Measurements from ENCODE around the gene ADIPOR2.
"Not testable (repeated sequence)": the region's sequence is repeated elsewhere in the genome, so short reads cannot be mapped to it uniquely, and the experiment has no call there.

ADIPOR2 gene

DNA sequence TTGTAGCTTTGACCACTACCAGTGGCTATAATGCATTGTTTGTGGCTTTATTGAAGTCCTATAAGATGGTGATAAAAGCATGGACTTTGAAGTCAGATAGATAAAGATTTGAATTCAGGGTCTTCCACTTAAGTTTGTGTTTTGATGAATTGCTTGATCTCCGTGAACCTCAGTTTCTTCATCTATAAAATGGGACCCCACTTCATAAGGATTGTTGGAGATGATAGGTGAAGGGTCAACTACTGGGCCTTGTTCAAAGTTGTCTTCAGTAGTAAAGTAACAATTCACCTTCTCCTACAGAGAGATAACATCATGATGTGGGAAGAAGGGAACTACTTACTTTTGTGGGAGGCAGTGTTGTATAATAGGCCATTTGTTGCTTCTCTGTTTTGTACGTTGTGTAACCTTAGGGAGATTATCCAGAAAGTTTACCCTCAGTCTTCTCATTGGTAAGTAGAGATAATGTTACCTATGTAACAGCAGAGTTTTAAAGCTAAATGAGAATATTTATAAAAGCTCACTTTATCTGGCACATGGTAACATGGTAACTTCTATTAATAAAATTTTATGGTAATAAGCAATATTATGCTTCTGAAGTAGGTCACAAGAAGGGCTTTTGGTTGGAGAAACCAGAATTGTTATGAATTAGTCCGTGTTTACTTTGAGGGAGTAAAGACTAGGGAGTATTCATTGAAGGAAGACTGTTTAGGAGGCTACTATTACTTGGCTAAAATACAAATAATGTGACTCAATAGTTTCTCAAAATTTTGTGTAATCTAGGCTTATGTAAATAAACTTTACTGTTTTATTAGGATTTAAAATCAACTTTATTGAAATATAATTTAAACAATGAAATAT, 15.1 kb downstream of the ADIPOR2 start:
- TF ChIP-seq, protein P1, sequence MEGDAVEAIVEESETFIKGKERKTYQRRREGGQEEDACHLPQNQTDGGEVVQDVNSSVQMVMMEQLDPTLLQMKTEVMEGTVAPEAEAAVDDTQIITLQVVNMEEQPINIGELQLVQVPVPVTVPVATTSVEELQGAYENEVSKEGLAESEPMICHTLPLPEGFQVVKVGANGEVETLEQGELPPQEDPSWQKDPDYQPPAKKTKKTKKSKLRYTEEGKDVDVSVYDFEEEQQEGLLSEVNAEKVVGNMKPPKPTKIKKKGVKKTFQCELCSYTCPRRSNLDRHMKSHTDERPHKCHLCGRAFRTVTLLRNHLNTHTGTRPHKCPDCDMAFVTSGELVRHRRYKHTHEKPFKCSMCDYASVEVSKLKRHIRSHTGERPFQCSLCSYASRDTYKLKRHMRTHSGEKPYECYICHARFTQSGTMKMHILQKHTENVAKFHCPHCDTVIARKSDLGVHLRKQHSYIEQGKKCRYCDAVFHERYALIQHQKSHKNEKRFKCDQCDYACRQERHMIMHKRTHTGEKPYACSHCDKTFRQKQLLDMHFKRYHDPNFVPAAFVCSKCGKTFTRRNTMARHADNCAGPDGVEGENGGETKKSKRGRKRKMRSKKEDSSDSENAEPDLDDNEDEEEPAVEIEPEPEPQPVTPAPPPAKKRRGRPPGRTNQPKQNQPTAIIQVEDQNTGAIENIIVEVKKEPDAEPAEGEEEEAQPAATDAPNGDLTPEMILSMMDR (IDR thresholded peaks at IDR 0.05; ENCODE audit: low read depth, low read length) = no peak
- H3K4me3 ChIP-seq (ENCODE audit: low read depth, low read length) = no peak overlapping the region

- TF ChIP-seq, protein P1 (IDR thresholded peaks at IDR 0.05; ENCODE audit: low read depth, low read length) = no peak
- no peak overlapping the region for H3K4me3 ChIP-seq (ENCODE audit: low read depth, low read length)
Observed at GRCh38 chr12:1706632-1706980, 15.7 kb downstream of the ADIPOR2 start.

- TF ChIP-seq, protein P1 (IDR thresholded peaks at IDR 0.05; ENCODE audit: low read depth, low read length) = no peak
- H3K4me3 ChIP-seq (ENCODE audit: low read depth, low read length) = no peak overlapping the region
Observed at GRCh38 chr12:1707051-1707450, 16.2 kb downstream of the ADIPOR2 start.

- H3K4me3 ChIP-seq (ENCODE audit: low read depth, low read length) = not testable (repeated sequence)
Observed at GRCh38 chr12:1709968-1710367, 19.1 kb downstream of the ADIPOR2 start.

DNA sequence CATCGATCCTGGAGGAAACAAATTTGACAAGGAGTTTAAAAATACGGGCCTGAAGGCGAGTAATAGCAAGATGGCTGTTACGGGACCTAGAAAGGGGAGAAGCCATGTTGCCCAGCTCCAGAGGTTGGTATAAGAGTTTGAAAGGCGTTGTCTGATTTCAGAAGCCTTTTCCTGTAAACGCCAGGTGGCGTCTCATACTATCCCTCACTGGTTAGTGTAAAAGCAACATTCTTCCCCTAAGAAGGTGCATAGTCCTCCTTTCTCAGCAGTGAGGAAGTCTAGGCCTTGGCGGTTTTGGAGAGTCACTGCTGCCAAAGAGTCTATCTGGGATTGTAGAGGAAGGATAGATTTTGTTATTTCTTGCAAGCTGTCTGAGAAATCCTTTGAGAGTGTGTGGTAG, 20.0 kb downstream of the ADIPOR2 start:
- not testable (repeated sequence) for H3K4me3 ChIP-seq (ENCODE audit: low read depth, low read length)

- H3K4me3 ChIP-seq (ENCODE audit: low read depth, low read length) = not testable (repeated sequence)
Observed at GRCh38 chr12:1711536-1712211, 20.8 kb downstream of the ADIPOR2 start.

DNA sequence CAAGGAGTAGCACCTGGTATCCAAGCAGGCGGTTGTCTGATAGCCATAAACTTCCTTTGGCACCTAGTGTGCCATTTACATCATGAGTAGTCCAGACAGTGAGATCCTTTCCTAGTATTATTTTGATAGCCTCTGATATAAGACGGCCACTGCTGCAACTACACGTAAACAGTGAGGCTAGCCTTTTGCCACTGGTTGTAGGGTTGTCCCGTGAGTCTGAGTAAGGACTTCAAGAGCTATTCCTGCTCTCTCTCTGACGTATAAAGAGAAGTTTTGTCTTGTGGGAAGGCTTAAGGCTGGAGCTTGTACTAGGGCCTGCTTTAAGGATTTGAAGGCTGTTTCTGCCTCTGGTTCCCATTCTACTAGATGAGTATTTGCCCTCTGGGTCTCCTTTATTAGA, 21.4 kb downstream of the ADIPOR2 start:
- not testable (repeated sequence) for H3K4me3 ChIP-seq (ENCODE audit: low read depth, low read length)

GRCh38 chr12:1712852-1713251, 22.0 kb downstream of the ADIPOR2 start:
- H3K4me3 ChIP-seq (ENCODE audit: low read depth, low read length) = not testable (repeated sequence)

DNA sequence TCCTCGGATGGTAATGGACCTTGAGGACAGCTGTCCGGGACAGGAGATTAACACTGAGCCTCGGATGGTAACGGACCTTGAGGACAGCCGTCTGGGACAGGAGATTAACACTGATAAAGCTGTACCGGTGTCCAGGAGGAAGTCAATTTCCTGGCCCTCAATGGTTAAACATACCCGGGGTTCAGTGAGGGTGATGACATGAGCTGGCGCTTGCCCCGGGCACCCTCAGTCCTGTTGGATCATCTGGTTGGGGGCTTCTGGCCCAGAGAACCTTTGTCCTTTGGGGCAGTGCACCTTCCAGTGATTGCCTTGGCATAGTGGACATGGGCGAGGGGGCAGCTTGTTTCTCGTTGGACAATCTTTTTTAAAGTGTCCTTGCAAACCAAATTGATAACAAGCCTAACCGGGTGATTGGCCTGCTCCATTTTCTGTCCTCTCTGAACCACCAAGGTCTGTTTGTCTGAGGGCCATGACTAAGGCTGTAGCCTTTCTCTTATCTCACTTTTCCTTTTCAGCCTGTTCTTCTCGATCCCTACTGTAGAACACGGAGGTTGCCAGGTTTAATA, 23.0 kb downstream of the ADIPOR2 start:
- H3K4me3 ChIP-seq (ENCODE audit: low read depth, low read length) = not testable (repeated sequence)

- not testable (repeated sequence) for H3K4me3 ChIP-seq (ENCODE audit: low read depth, low read length)
Observed at GRCh38 chr12:1715459-1715858, 24.6 kb downstream of the ADIPOR2 start.

DNA sequence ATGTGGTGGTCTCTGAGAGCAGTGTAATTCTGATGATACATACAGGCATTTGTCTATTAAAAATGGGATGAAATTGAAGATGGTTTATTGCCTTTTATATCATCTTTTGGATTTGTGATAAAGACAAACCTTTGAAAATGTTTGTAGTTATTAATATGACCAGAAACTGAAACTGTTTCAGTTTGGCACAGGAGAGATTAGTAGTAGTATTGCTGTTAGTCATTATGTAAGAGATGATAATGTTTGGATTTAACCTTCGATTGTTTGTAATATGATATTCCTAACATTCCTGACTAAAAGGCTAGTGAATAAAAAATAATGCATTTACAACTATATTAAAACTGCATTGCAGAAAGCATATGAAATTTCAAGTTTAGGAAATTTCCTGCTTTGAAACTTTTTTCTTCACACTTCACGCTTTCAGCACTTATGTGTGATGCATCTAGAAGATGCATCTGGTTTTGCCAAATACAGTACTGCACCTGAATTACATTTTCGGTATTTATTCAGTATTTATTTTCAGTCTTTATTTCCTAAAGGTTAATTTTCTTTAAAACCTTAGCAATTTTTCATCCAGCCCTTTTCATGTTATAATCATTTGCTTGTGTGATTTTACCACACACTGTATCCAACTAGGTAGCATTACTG, 25.5 kb downstream of the ADIPOR2 start:
- H3K4me3 ChIP-seq (ENCODE audit: low read depth, low read length) = no peak overlapping the region

More for the DNA sequence above, 25.5 kb downstream of the ADIPOR2 start:
- TF ChIP-seq, protein P1 (IDR thresholded peaks at IDR 0.05; ENCODE audit: low read depth, low read length) = no peak

Measured in WI38 (cell line).